Measurements from ENCODE around the gene CCDC171. TPM values are rescaled to one million over a fixed set of nuclear protein-coding genes. Genes with fewer than 3 reads are reported as not detected.
A peak's percentile ranks its signal among the peaks of the same experiment; 100 is the strongest.

Gene CCDC171
- total RNA-seq, 2 experiments from 2014 or later: 0.49 to 1.1 TPM

DNA sequence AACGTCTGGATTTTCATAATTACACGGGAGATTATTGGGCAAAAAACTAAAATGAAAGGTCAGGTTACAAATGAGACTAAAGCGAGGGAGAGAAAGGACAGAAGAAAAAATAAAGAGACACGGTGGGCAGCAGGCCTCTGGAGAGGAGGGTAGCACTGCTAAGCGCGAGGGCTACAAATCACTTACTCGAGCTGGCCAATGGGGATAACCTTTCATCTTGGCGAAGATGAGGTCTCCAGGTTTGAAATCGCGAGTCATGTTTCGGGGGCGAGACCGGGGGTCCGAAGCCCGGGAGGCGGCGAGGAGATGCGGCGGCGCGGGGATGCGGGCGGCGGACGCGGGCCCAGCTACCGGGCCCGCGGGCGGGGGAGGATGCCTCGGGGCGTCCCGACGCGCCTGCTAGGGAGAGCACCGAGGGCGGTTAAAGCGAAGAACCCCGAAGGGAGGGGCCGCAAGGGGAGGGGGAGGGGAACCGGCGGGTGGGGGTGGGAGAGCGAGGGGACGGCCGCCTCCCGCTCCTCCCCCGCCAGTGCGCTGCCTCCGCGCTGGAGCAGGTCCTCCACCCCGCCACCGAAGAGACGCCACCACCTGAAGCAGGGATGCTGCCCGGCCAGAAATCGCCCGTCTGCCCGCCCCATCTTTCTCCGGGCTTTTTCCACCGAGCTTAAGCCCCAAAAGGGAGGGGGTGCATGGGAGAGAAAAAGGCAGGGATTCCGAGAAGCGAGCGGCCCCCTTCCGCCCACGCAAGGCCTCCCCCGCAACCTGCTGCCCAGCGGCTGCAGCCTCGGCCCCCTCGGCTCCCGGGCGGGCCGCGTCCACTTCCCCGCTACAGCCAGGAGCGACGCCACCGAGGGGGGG, 42.7 kb upstream of the CCDC171 start:
- TF ChIP-seq, protein P1, sequence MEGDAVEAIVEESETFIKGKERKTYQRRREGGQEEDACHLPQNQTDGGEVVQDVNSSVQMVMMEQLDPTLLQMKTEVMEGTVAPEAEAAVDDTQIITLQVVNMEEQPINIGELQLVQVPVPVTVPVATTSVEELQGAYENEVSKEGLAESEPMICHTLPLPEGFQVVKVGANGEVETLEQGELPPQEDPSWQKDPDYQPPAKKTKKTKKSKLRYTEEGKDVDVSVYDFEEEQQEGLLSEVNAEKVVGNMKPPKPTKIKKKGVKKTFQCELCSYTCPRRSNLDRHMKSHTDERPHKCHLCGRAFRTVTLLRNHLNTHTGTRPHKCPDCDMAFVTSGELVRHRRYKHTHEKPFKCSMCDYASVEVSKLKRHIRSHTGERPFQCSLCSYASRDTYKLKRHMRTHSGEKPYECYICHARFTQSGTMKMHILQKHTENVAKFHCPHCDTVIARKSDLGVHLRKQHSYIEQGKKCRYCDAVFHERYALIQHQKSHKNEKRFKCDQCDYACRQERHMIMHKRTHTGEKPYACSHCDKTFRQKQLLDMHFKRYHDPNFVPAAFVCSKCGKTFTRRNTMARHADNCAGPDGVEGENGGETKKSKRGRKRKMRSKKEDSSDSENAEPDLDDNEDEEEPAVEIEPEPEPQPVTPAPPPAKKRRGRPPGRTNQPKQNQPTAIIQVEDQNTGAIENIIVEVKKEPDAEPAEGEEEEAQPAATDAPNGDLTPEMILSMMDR (IDR thresholded peaks at IDR 0.05): no peak
- H3K36me3 Mint-ChIP-seq (ENCODE audit: low read depth): peaks cover 48% of the 10 kb centered on the region
- peak overlapping the region; percentile 99 for H3K27ac Mint-ChIP-seq
- no peaks in the 10 kb centered on the region for H3K27me3 Mint-ChIP-seq
- POLR2A ChIA-PET: interaction anchor here (0.5 to 4.6 kb wide), 28 partner anchors 10 to 239 kb away, joined by 3 to 122 read pairs (median 10); partner anchors contain the start of genes CCDC171, SNAPC3 and TTC39B
- CTCF ChIA-PET: interaction anchor here (0.9 to 1.5 kb wide), 7 partner anchors 9 to 232 kb away, joined by 3 to 4 read pairs (median 3); partner anchors contain the start of gene CCDC171
- Histone ChIP-seq H3K36me3 (ENCODE audit: insufficient read depth, low read length) (peaks cover 29% of the 10 kb centered on the region), H3K27ac (ENCODE audit: low read depth in 1 of 2, low read length in 2 of 2) (peak overlapping the region; percentile 29 to 89), H3K9me3 (ENCODE audit: control insufficient read depth in 1 of 2, insufficient read depth in 1 of 2, low read length in 2 of 2) (no peaks in the 10 kb centered on the region), H3K4me3 (ENCODE audit: low read length) (peak overlapping the region; percentile 73), H3K27me3 (ENCODE audit: control insufficient read depth in 1 of 2, insufficient read depth in 2 of 2, low read length in 2 of 2) (no peaks in the 10 kb centered on the region), H3K4me1 (ENCODE audit: insufficient read depth, low read length) (peaks cover 14% of the 10 kb centered on the region)
- H3K4me1 Mint-ChIP-seq (ENCODE audit: low read depth): peaks cover 80% of the 10 kb centered on the region
- intact Hi-C loops (cut with DNase I, micrococcal nuclease): loop anchor here (2.0 to 5.0 kb wide), 5 partner anchors 13 to 213 kb away; partner anchors contain the start of gene SNAPC3 (in 1 of the 2)
- peak overlapping the region; percentile 92 for H3K4me3 Mint-ChIP-seq
- H3K9me3 Mint-ChIP-seq: no peaks in the 10 kb centered on the region
- ATAC-seq (ENCODE audit: poor library complexity): peak; percentile 45
- peak; percentile 36 to 85 (median 64) for DNase-seq

DNA sequence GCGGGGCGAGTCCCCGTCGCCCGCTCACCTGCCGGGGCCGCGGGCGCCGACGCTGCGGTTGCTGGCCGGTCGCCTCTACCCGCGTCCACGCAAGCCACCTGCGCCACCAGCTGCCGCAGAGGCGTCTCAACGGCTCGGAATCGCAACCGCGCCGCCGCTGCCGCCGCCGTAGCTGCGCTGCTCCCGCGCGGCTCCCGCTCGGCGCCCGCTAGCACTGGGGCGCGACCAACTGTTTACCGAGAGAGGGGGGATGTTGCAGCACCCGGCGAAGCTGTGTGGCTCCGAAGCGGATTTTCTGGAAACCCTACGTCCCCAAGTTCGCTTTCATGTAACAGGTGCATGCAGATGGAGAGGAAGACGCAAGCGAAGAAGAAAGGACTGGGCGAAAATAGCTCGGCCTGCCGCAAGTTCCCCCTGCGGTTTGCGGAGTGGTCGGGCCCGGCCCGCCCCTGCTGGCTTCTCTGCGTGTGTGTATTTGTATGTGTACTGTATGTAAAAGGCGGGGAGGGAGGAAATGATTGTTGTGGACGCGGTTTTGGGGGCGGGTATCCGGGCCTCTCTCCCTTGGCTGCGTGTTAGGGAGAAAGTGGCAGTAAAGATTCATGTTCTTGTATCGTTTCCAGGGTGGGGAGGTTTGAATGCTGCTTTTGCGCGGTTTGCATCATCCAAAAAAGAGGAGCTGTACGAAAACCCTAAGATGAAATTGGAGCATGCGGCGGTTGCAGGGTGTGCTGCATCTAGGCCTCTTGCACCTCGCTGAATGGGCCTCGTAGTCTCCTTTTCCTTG, 41.9 kb upstream of the CCDC171 start, which contains the start of gene PSIP1:
Gene PSIP1 (minus strand): TSS at position 182 of the 787 bp plus-strand sequence. CDS start 782 bp downstream, outside the sequence.
- Histone ChIP-seq H3K4me3 (ENCODE audit: low read length) (peak within 1 kb of the TSS; percentile 73), H3K9me3 (ENCODE audit: control insufficient read depth in 1 of 2, insufficient read depth in 1 of 2, low read length in 2 of 2) (no peaks in the 10 kb centered on the region), H3K36me3 (ENCODE audit: insufficient read depth, low read length) (peaks cover 22% of the 10 kb centered on the region), H3K4me1 (ENCODE audit: insufficient read depth, low read length) (peaks cover 14% of the 10 kb centered on the region), H3K27ac (ENCODE audit: low read depth in 1 of 2, low read length in 2 of 2) (peak within 1 kb of the TSS; percentile 89 to 90), H3K27me3 (ENCODE audit: control insufficient read depth in 1 of 2, insufficient read depth in 2 of 2, low read length in 2 of 2) (no peaks in the 10 kb centered on the region)
- Mint-ChIP-seq H3K27ac (peak within 1 kb of the TSS; percentile 99), H3K4me1 (ENCODE audit: low read depth) (peaks cover 75% of the 10 kb centered on the region), H3K4me3 (peak within 1 kb of the TSS; percentile 92), H3K36me3 (ENCODE audit: low read depth) (peaks cover 43% of the 10 kb centered on the region), H3K27me3 (no peaks in the 10 kb centered on the region), H3K9me3 (no peaks in the 10 kb centered on the region)
- CTCF ChIA-PET: interaction anchor here (0.6 to 1.5 kb wide), 10 partner anchors 10 to 233 kb away, joined by 3 to 4 read pairs (median 3); partner anchors contain the start of gene CCDC171
- TF ChIP-seq, protein P1 (IDR thresholded peaks at IDR 0.05): no peak
- POLR2A ChIA-PET: interaction anchor here (0.5 to 4.6 kb wide), 36 partner anchors 11 to 219 kb away, joined by 3 to 122 read pairs (median 4); partner anchors contain the start of genes CCDC171, SNAPC3 and TTC39B
- ATAC-seq (ENCODE audit: poor library complexity) (peak; percentile 85), DNase-seq (peak; percentile 72 to 94 (median 84))
- intact Hi-C loops (cut with DNase I, micrococcal nuclease): loop anchor here (1.0 to 5.0 kb wide), 6 partner anchors 14 to 214 kb away; partner anchors contain the start of gene SNAPC3 (in 2 of the 2)

DNA sequence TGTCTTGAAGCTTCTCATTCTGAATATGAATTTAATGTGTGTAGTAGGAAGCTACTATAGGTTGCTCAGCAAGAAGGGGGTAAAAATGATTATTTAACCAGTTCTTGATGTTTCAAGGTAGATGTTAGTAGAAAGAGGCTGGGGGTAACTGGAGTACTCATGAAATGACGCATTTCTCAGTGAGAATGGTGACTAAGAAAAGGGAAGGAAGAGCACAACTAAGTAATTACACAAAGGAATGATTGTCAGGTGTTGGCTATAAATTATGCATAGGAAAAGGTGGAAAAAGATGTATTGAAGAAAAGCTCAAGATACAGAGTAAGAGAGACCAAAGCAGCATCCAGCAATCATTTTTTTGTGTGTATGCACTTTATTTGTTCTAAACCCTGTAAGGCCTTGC, 40.6 kb upstream of the CCDC171 start:
- ChIA-PET POLR2A (interaction anchor here (0.9 to 4.6 kb wide), 15 partner anchors 10 to 220 kb away, joined by 3 to 122 read pairs (median 14); partner anchors contain the start of genes CCDC171, SNAPC3 and TTC39B), CTCF (interaction anchor here (0.6 to 1.5 kb wide), 6 partner anchors 11 to 90 kb away, joined by 3 to 4 read pairs (median 4); partner anchors contain the start of gene SNAPC3)
- H3K4me1 ChIP-seq (ENCODE audit: insufficient read depth, low read length): peaks cover 14% of the 10 kb centered on the region
- Mint-ChIP-seq H3K9me3 (no peaks in the 10 kb centered on the region), H3K36me3 (ENCODE audit: low read depth) (peaks cover 31% of the 10 kb centered on the region), H3K27ac (peak overlapping the region; percentile 99), H3K4me1 (ENCODE audit: low read depth) (peaks cover 63% of the 10 kb centered on the region), H3K27me3 (no peaks in the 10 kb centered on the region), H3K4me3 (peak overlapping the region; percentile 73)
- H3K27me3 ChIP-seq (ENCODE audit: control insufficient read depth in 1 of 2, insufficient read depth in 2 of 2, low read length in 2 of 2): no peaks in the 10 kb centered on the region
- H3K9me3 ChIP-seq (ENCODE audit: control insufficient read depth in 1 of 2, insufficient read depth in 1 of 2, low read length in 2 of 2): no peaks in the 10 kb centered on the region
- TF ChIP-seq, protein P1 (IDR thresholded peaks at IDR 0.05): no peak
- H3K36me3 ChIP-seq (ENCODE audit: insufficient read depth, low read length): peaks cover 14% of the 10 kb centered on the region
- ATAC-seq (ENCODE audit: poor library complexity) (no peak), DNase-seq (no peak)
- intact Hi-C loops (cut with DNase I, micrococcal nuclease): loop anchor here (2.0 to 5.0 kb wide), 2 partner anchors 43 to 215 kb away; no protein-coding TSS in a partner anchor
- H3K27ac ChIP-seq (ENCODE audit: low read depth in 1 of 2, low read length in 2 of 2): peak overlapping the region; percentile 18 to 90
- H3K4me3 ChIP-seq (ENCODE audit: low read length): no peak overlapping the region
